Activated CD4-positive, alpha-beta T cell treated with anti-CD3 and anti-CD28 coated beads for 1 hour (primary cell): ENCODE measurements around the gene HHLA2.

ENCODE experiments used
- DNase-seq: peaks from one replicate; pipeline ENCODE4 v3.0.0-alpha.2; 2020

Gene HHLA2

GRCh38 chr3:108394563-108394962 lies 98.2 kb downstream of the HHLA2 start:
- no peak for DNase-seq

GRCh38 chr3:108396336-108396735 lies 100.0 kb downstream of the HHLA2 start:
- no peak for DNase-seq

GRCh38 chr3:108398510-108398909 lies 102.2 kb downstream of the HHLA2 start:
- DNase-seq = no peak

GRCh38 chr3:108401836-108402235 lies 105.5 kb downstream of the HHLA2 start:
- no peak for DNase-seq

- no peak for DNase-seq
Measured at GRCh38 chr3:108403198-108403597, 106.8 kb downstream of the HHLA2 start.

GRCh38 chr3:108403686-108404345 lies 107.5 kb downstream of the HHLA2 start:
- no peak for DNase-seq

- DNase-seq = no peak
Measured at GRCh38 chr3:108404368-108404767, 108.0 kb downstream of the HHLA2 start.

- DNase-seq = no peak
Measured at GRCh38 chr3:108406063-108406660, 109.8 kb downstream of the HHLA2 start.

- DNase-seq = no peak
Measured at GRCh38 chr3:108406661-108407206, 110.4 kb downstream of the HHLA2 start.

- no peak for DNase-seq
Measured at GRCh38 chr3:108407886-108408285, 111.5 kb downstream of the HHLA2 start.

- DNase-seq = no peak
Measured at GRCh38 chr3:108408883-108409799, 112.8 kb downstream of the HHLA2 start.

- DNase-seq = no peak
Measured at GRCh38 chr3:108409800-108410178, 113.4 kb downstream of the HHLA2 start.

- no peak for DNase-seq
Measured at GRCh38 chr3:108410531-108410984, 114.2 kb downstream of the HHLA2 start.

- no peak for DNase-seq
Measured at GRCh38 chr3:108412121-108412750, 115.9 kb downstream of the HHLA2 start.

- DNase-seq = no peak
Measured at GRCh38 chr3:108414007-108414406, 117.7 kb downstream of the HHLA2 start.

GRCh38 chr3:108415661-108416060 lies 119.3 kb downstream of the HHLA2 start:
- DNase-seq = no peak

- DNase-seq = no peak
Measured at GRCh38 chr3:108416111-108416869, 119.9 kb downstream of the HHLA2 start.

- no peak for DNase-seq
Measured at GRCh38 chr3:108420926-108421325, 124.6 kb downstream of the HHLA2 start.
